Measurements from ENCODE around the gene GPR142.

GPR142 gene

DNA sequence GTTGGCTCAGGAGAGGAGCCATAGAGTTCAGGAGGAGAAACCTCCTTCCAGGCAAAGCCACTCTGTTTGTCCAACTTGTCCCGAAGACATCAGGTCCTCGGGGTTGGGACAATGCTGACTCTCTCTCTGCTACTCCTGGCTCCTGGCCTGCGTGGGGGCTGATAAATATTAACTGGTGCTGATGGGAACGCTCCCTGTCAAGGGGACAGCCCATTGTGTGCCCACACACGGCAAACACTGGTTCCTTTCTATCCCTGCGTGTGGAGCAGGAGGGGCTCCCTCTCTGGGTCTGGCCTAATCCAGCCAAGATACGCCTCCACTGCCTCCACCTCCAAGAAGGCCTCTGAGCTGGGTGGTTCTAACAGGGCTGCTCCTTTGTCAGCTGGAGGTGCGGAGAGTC, 36.9 kb upstream of the GPR142 start:
- Histone ChIP-seq H3K4me3 (ENCODE audit: insufficient read depth in 1 of 2, low read depth in 1 of 2, low read length in 2 of 2) (no peak overlapping the region), H3K4ac (ENCODE audit: low read depth in 1 of 2, low read length in 2 of 2) (no peak overlapping the region)
- WGBS, result 82% methylated on average over 8 of the region's 8 CpGs

DNA sequence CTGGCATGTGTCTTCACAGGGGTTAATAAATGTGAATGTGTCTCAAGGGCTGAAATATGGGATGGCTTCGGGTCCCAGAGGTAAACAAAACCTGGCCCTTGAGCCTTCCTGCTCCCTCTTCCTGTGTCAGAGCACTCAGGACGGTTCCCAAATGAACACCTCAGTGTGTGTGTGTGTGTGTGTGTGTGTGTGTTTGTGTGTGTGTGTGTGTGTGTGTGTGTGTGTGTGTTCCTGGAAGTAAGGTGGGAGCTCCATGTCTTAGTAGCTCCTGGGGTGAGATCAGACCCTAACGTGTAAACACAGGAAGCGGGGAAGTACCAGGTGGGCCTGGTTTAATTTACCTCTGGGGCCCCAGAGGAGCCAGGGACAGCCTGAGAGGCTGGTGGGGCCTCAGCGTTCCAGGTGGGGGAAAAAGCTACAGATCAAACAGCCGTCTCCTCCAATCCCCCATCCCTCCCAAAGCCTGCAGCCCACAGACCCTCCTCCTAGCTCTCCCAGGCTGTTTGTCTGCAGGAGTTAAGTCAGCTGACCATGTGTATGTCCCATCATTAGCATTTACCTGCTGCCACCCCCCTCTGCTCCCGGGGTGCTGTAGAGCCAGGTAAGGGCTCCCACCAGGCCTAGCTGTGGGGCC, 35.2 kb upstream of the GPR142 start:
- Histone ChIP-seq H3K9ac (ENCODE audit: low read length) (no peak overlapping the region), H3K4me3 (ENCODE audit: insufficient read depth in 1 of 2, low read depth in 1 of 2, low read length in 2 of 2) (no peak overlapping the region), H3K14ac (ENCODE audit: low read length in 2 of 2) (no peak overlapping the region), H3K27ac (ENCODE audit: low read length, poor library complexity, severe bottlenecking) (no peak overlapping the region), H4K8ac (ENCODE audit: low read length) (no peak overlapping the region), H2BK5ac (ENCODE audit: low read depth, low read length, poor library complexity, severe bottlenecking) (no peak overlapping the region), H3K27me3 (ENCODE audit: control insufficient read depth in 1 of 2, insufficient read depth in 1 of 2, low read length in 2 of 2) (peaks cover 22 to 75% of the 10 kb centered on the region in 2 experiments), H3K36me3 (ENCODE audit: control insufficient read depth in 1 of 2, insufficient read depth in 2 of 2, low read depth in 1 of 2, low read length in 2 of 2) (no peaks in the 10 kb centered on the region), H2BK120ac (ENCODE audit: low read depth, low read length) (no peak overlapping the region), H3K4ac (ENCODE audit: low read depth in 1 of 2, low read length in 2 of 2) (no peak overlapping the region), H2AK5ac (ENCODE audit: low read length, severe bottlenecking) (no peak overlapping the region), H3K18ac (ENCODE audit: low read depth in 1 of 2, low read length in 2 of 2) (no peak overlapping the region), H3K4me1 (ENCODE audit: control insufficient read depth, insufficient read depth, low read depth, low read length) (no peaks in the 10 kb centered on the region), H4K91ac (ENCODE audit: low read length) (no peak overlapping the region), H3K9me3 (ENCODE audit: control insufficient read depth, low read length) (peaks cover 8% of the 10 kb centered on the region), H3K23ac (ENCODE audit: low read length in 2 of 2) (no peak overlapping the region), H2BK12ac (ENCODE audit: low read length in 2 of 2) (no peak overlapping the region), H2BK15ac (ENCODE audit: low read depth, poor library complexity, severe bottlenecking) (no peak overlapping the region), H3K79me1 (replicated peaks; ENCODE audit: low read length, poor library complexity, severe bottlenecking) (no peaks in the 10 kb centered on the region), H3K4me2 (ENCODE audit: low read length, poor library complexity, severe bottlenecking) (no peak overlapping the region), H2AFZ (ENCODE audit: low read depth, low read length) (no peak overlapping the region)
- DNase-seq, result no peak
- 37% methylated on average over 7 of the region's 7 CpGs for WGBS

More for the DNA sequence above, 36.9 kb upstream of the GPR142 start:
- Histone ChIP-seq H4K91ac (ENCODE audit: low read length) (no peak overlapping the region), H3K79me1 (replicated peaks; ENCODE audit: low read length, poor library complexity, severe bottlenecking) (no peaks in the 10 kb centered on the region), H3K18ac (ENCODE audit: low read depth in 1 of 2, low read length in 2 of 2) (no peak overlapping the region), H2BK120ac (ENCODE audit: low read depth, low read length) (no peak overlapping the region), H3K4me1 (ENCODE audit: control insufficient read depth, insufficient read depth, low read depth, low read length) (peaks cover 10% of the 10 kb centered on the region), H3K9me3 (ENCODE audit: control insufficient read depth, low read length) (peaks cover 8% of the 10 kb centered on the region), H3K14ac (ENCODE audit: low read length in 2 of 2) (no peak overlapping the region), H3K23ac (ENCODE audit: low read length in 2 of 2) (no peak overlapping the region), H2AFZ (ENCODE audit: low read depth, low read length) (no peak overlapping the region), H3K27ac (ENCODE audit: low read length, poor library complexity, severe bottlenecking) (no peak overlapping the region), H3K4me2 (ENCODE audit: low read length, poor library complexity, severe bottlenecking) (no peak overlapping the region), H2BK12ac (ENCODE audit: low read length in 2 of 2) (no peak overlapping the region), H3K36me3 (ENCODE audit: control insufficient read depth in 1 of 2, insufficient read depth in 2 of 2, low read depth in 1 of 2, low read length in 2 of 2) (no peaks in the 10 kb centered on the region), H3K9ac (ENCODE audit: low read length) (no peak overlapping the region), H4K8ac (ENCODE audit: low read length) (no peak overlapping the region), H2BK5ac (ENCODE audit: low read depth, low read length, poor library complexity, severe bottlenecking) (no peak overlapping the region), H2BK15ac (ENCODE audit: low read depth, poor library complexity, severe bottlenecking) (no peak overlapping the region), H2AK5ac (ENCODE audit: low read length, severe bottlenecking) (no peak overlapping the region), H3K27me3 (ENCODE audit: control insufficient read depth in 1 of 2, insufficient read depth in 1 of 2, low read length in 2 of 2) (peaks cover 36 to 81% of the 10 kb centered on the region in 2 experiments)
- DNase-seq, result no peak

DNA sequence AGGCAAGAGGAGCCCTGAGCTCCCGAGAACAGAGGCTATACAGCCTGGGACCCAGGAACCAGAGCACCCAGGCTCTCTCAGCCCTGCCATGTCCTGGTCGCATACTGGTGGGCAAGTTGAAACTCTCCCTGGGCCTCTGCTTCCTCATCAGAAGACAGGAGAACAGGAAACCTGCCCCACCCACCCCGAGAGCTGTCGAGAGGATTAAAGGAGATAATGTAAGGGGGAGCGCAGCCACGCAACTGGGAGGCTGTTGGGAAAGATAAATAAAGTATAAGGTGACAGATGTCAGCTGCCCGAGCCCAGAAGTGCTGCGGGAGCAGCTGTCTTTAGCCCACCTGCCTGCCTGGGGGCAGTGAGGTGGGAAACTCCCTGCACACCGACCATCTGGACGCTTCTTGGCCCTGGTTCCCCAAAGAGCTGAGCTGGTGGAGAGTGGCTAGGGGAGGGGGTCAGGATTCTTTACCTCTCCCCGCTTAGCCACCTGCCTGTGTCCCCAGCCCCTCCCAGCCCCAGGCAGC, 34.5 kb upstream of the GPR142 start:
- H3K4me1 ChIP-seq (ENCODE audit: control insufficient read depth, insufficient read depth, low read depth, low read length), result no peaks in the 10 kb centered on the region

DNA sequence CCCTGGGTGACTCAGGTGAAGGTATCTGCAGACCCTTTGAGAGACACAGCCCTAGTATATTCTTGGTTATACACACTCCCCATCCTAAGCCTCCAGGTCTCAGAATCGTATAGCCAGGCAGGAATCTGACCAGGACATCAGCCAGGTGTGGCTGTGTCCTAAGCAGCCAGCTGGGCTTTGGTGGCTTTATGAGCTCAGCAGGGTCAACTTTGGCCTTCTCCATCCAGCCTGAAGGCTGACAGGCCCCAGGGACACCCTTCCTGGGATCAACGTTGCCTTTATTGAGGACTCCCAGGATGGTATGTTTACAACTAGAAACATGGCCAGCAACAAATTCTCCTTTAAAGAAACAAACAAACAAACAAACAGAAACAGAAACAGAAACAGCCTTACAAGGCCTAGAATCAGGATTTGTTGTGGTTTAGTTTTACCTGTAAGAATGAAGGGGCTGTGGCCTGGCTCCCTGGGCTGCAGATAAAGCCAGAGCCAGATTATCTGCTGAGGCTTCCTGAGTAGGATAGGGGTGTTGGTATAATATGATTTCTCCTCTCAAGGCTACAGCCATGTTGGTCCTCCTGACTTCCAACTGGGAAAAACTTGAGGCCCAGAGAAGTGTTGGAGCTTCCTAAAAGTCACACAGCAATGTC, 32.8 kb upstream of the GPR142 start:
- no peak overlapping the region for H4K91ac ChIP-seq (ENCODE audit: low read length)
- no peak overlapping the region for H2AFZ ChIP-seq (ENCODE audit: low read depth, low read length)
- H3K27me3 ChIP-seq (ENCODE audit: control insufficient read depth in 1 of 2, insufficient read depth in 1 of 2, low read length in 2 of 2), result peaks cover 23 to 75% of the 10 kb centered on the region in 2 experiments
- no peak overlapping the region for H2BK5ac ChIP-seq (ENCODE audit: low read depth, low read length, poor library complexity, severe bottlenecking)
- no peak overlapping the region for H3K4me2 ChIP-seq (ENCODE audit: low read length, poor library complexity, severe bottlenecking)
- no peak overlapping the region for H2AK5ac ChIP-seq (ENCODE audit: low read length, severe bottlenecking)
- no peaks in the 10 kb centered on the region for H3K4me1 ChIP-seq (ENCODE audit: control insufficient read depth, insufficient read depth, low read depth, low read length)
- no peak overlapping the region for H3K4me3 ChIP-seq (ENCODE audit: insufficient read depth in 1 of 2, low read depth in 1 of 2, low read length in 2 of 2)
- H3K18ac ChIP-seq (ENCODE audit: low read depth in 1 of 2, low read length in 2 of 2), result no peak overlapping the region
- H3K79me1 ChIP-seq (replicated peaks; ENCODE audit: low read length, poor library complexity, severe bottlenecking), result no peaks in the 10 kb centered on the region
- no peak overlapping the region for H3K4ac ChIP-seq (ENCODE audit: low read depth in 1 of 2, low read length in 2 of 2)
- 87% methylated on average over 2 of the region's 2 CpGs for WGBS
- no peak overlapping the region for H2BK120ac ChIP-seq (ENCODE audit: low read depth, low read length)
- H3K9ac ChIP-seq (ENCODE audit: low read length), result no peak overlapping the region
- no peak overlapping the region for H2BK15ac ChIP-seq (ENCODE audit: low read depth, poor library complexity, severe bottlenecking)
- no peak overlapping the region for H3K27ac ChIP-seq (ENCODE audit: low read length, poor library complexity, severe bottlenecking)
- H2BK12ac ChIP-seq (ENCODE audit: low read length in 2 of 2), result no peak overlapping the region
- no peaks in the 10 kb centered on the region for H3K36me3 ChIP-seq (ENCODE audit: control insufficient read depth in 1 of 2, insufficient read depth in 2 of 2, low read depth in 1 of 2, low read length in 2 of 2)
- H3K23ac ChIP-seq (ENCODE audit: low read length in 2 of 2), result no peak overlapping the region
- H3K14ac ChIP-seq (ENCODE audit: low read length in 2 of 2), result no peak overlapping the region
- H3K9me3 ChIP-seq (ENCODE audit: control insufficient read depth, low read length), result peaks cover 8% of the 10 kb centered on the region
- no peak overlapping the region for H4K8ac ChIP-seq (ENCODE audit: low read length)
- DNase-seq, result no peak

More for the DNA sequence above, 34.5 kb upstream of the GPR142 start:
- Histone ChIP-seq H2AFZ (ENCODE audit: low read depth, low read length) (no peak overlapping the region), H4K8ac (ENCODE audit: low read length) (no peak overlapping the region), H3K27ac (ENCODE audit: low read length, poor library complexity, severe bottlenecking) (no peak overlapping the region), H3K4ac (ENCODE audit: low read depth in 1 of 2, low read length in 2 of 2) (no peak overlapping the region), H3K9me3 (ENCODE audit: control insufficient read depth, low read length) (peaks cover 8% of the 10 kb centered on the region), H3K23ac (ENCODE audit: low read length in 2 of 2) (no peak overlapping the region), H2BK120ac (ENCODE audit: low read depth, low read length) (no peak overlapping the region), H3K14ac (ENCODE audit: low read length in 2 of 2) (no peak overlapping the region), H2AK5ac (ENCODE audit: low read length, severe bottlenecking) (no peak overlapping the region), H2BK12ac (ENCODE audit: low read length in 2 of 2) (no peak overlapping the region), H3K18ac (ENCODE audit: low read depth in 1 of 2, low read length in 2 of 2) (no peak overlapping the region), H3K27me3 (ENCODE audit: control insufficient read depth in 1 of 2, insufficient read depth in 1 of 2, low read length in 2 of 2) (peaks cover 20 to 74% of the 10 kb centered on the region in 2 experiments), H3K4me2 (ENCODE audit: low read length, poor library complexity, severe bottlenecking) (no peak overlapping the region), H3K79me1 (replicated peaks; ENCODE audit: low read length, poor library complexity, severe bottlenecking) (no peaks in the 10 kb centered on the region), H2BK15ac (ENCODE audit: low read depth, poor library complexity, severe bottlenecking) (no peak overlapping the region), H3K4me3 (ENCODE audit: insufficient read depth in 1 of 2, low read depth in 1 of 2, low read length in 2 of 2) (no peak overlapping the region), H3K36me3 (ENCODE audit: control insufficient read depth in 1 of 2, insufficient read depth in 2 of 2, low read depth in 1 of 2, low read length in 2 of 2) (no peaks in the 10 kb centered on the region), H2BK5ac (ENCODE audit: low read depth, low read length, poor library complexity, severe bottlenecking) (no peak overlapping the region), H4K91ac (ENCODE audit: low read length) (no peak overlapping the region), H3K9ac (ENCODE audit: low read length) (no peak overlapping the region)
- no peak for DNase-seq
- WGBS, result 39% methylated on average over 8 of the region's 11 CpGs

Measured in mesenchymal stem cell (in vitro differentiated cells and primary cell).